Measurements from ENCODE around the gene RNF144B. TPM values are rescaled to one million over a fixed set of nuclear protein-coding genes. Genes with fewer than 3 reads are reported as not detected.
A peak's percentile ranks its signal among the peaks of the same experiment; 100 is the strongest.

Gene RNF144B
- total and polyA plus RNA-seq, 9 of the 15 experiments (the other 6 are each of a cell fraction or from before 2014, with no cell fraction given) = 0.01 TPM; not detected in 8

- TF ChIP-seq ZNF280B (CRISPR knock-in tag; IDR thresholded peaks at IDR 0.05) (no peak), SP1 (CRISPR knock-in tag; IDR thresholded peaks at IDR 0.05) (no peak), PHF8 (IDR thresholded peaks at IDR 0.05; ENCODE audit: borderline replicate concordance, low read length) (no peak), GTF2F1 (IDR thresholded peaks at IDR 0.05; ENCODE audit: low read depth, low read length) (no peak), CAMTA2 (CRISPR knock-in tag; conservative IDR thresholded peaks at IDR 0.05) (no peak), HOMEZ (CRISPR knock-in tag; IDR thresholded peaks at IDR 0.05) (no peak), ZNF121 (CRISPR knock-in tag; conservative IDR thresholded peaks at IDR 0.05) (no peak), ZNF316 (IDR thresholded peaks at IDR 0.05) (0 out of 2 replicates have a peak, but pooled peaks have one; percentile 2), HIVEP1 (CRISPR knock-in tag; IDR thresholded peaks at IDR 0.05) (no peak), CHAMP1 (IDR thresholded peaks at IDR 0.05) (no peak), TEAD4 (IDR thresholded peaks at IDR 0.05; ENCODE audit: low read length) (no peak), TEAD4 (CRISPR knock-in tag; IDR thresholded peaks at IDR 0.05; ENCODE audit: borderline replicate concordance) (no peak), ZNF436 (CRISPR knock-in tag; IDR thresholded peaks at IDR 0.05) (no peak), IRF1 (CRISPR knock-in tag; IDR thresholded peaks at IDR 0.05; ENCODE audit: borderline replicate concordance) (no peak), CUX1 (CRISPR knock-in tag; IDR thresholded peaks at IDR 0.05) (no peak), NR2C1 (IDR thresholded peaks at IDR 0.05) (peak; percentile 85), NR2C1 (tag; IDR thresholded peaks at IDR 0.05) (peak; percentile 89), MCM2 (IDR thresholded peaks at IDR 0.05; ENCODE audit: low read depth) (no peak)
Observed at GRCh38 chr6:18503593-18504231, 116.6 kb downstream of the RNF144B start (continued).

All from K562 (cell line).